Keratinocyte (primary cell): Measurements from ENCODE around the gene URM1. TPM values are rescaled to one million over a fixed set of nuclear protein-coding genes. Genes with fewer than 3 reads are reported as not detected.

Experiments used
- DNase-seq: peaks from one replicate; pipeline ENCODE4 v3.0.0-alpha.2; 2011; ENCODE audit warnings: low read depth, missing footprints, low spot score
- FAIRE-seq: peaks from 2 replicates; lab custom pipeline; 2011; peaks lifted over from hg19 to GRCh38; lab: Jason Lieb, UNC
- H2AFZ ChIP-seq: 2 replicates; pipeline ENCODE4 v1.6.0; 2012; ENCODE audit warnings: low read length, control low read depth, inconsistent platforms; ENCODE audit not compliant: control insufficient read depth
- H3K27ac ChIP-seq: 2 replicates; pipeline ENCODE4 v1.5.1; 2011; ENCODE audit warnings: low read length; ENCODE audit not compliant: control insufficient read depth, insufficient read depth
- H3K27me3 ChIP-seq: 3 replicates; pipeline ENCODE4 v1.6.0; 2011; ENCODE audit warnings: low read length; ENCODE audit not compliant: control insufficient read depth, insufficient read depth; ENCODE audit errors: extremely low read depth
- H3K36me3 ChIP-seq, 2 experiments: 2 replicates in 1 of 2; 3 replicates in 1 of 2; pipeline ENCODE4 v1.5.1; 2011; ENCODE audit warnings: low read length in 2 of 2, mild to moderate bottlenecking in 1 of 2; ENCODE audit not compliant: control insufficient read depth in 2 of 2, insufficient read depth in 2 of 2; ENCODE audit errors: extremely low read depth in 1 of 2
- H3K4me1 ChIP-seq: 3 replicates; pipeline ENCODE4 v1.5.1; 2011; ENCODE audit warnings: low read length; ENCODE audit not compliant: control insufficient read depth, insufficient read depth; ENCODE audit errors: extremely low read depth
- H3K4me2 ChIP-seq: 3 replicates; pipeline ENCODE4 v1.6.0; 2011; ENCODE audit warnings: low read depth, low read length; ENCODE audit not compliant: control insufficient read depth, insufficient read depth; ENCODE audit errors: extremely low read depth
- H3K4me3 ChIP-seq, 3 experiments: fragments of 200-600 bp in 1 of 3; sonication (generic) in 1 of 3; 2 replicates in 2 of 3; 3 replicates in 1 of 3; pipeline ENCODE4 v1.5.1; 2011 to 2016; ENCODE audit warnings: low read length in 3 of 3, mild to moderate bottlenecking in 3 of 3, control low read depth in 2 of 3, inconsistent platforms in 1 of 3, low read depth in 1 of 3, mixed read lengths in 1 of 3, mixed run types in 1 of 3, moderate library complexity in 1 of 3; ENCODE audit not compliant: control insufficient read depth in 2 of 3, insufficient read depth in 2 of 3; ENCODE audit errors: extremely low read depth in 1 of 3
- H3K79me2 ChIP-seq: 2 replicates; pipeline ENCODE4 v1.6.0; 2012; ENCODE audit warnings: low read length; ENCODE audit not compliant: control insufficient read depth, insufficient read depth
- H3K9ac ChIP-seq: 3 replicates; pipeline ENCODE4 v1.6.0; 2011; ENCODE audit warnings: low read length; ENCODE audit not compliant: control insufficient read depth, insufficient read depth; ENCODE audit errors: extremely low read depth
- H3K9me1 ChIP-seq: 3 replicates; pipeline ENCODE4 v1.6.0; 2011; ENCODE audit warnings: low read length; ENCODE audit not compliant: control insufficient read depth, insufficient read depth; ENCODE audit errors: extremely low read depth
- H3K9me3 ChIP-seq: 2 replicates; pipeline ENCODE4 v1.5.1; 2012; ENCODE audit warnings: low read depth, low read length; ENCODE audit not compliant: control insufficient read depth
- H4K20me1 ChIP-seq: 3 replicates; pipeline ENCODE4 v1.6.0; 2011; ENCODE audit warnings: low read length; ENCODE audit not compliant: control insufficient read depth, insufficient read depth; ENCODE audit errors: extremely low read depth
- CTCF ChIP-seq, 3 experiments: IDR thresholded peaks in 1 of 3; conservative IDR thresholded peaks in 1 of 3; optimal IDR thresholded peaks in 1 of 3; 2 replicates in 2 of 3; 3 replicates in 1 of 3; pipeline versions ENCODE3 to v1.5.1; 2011; ENCODE audit warnings: low read length in 3 of 3, mild to moderate bottlenecking in 3 of 3, moderate library complexity in 2 of 3, control low read depth in 1 of 3, inconsistent platforms in 1 of 3; ENCODE audit not compliant: insufficient read depth in 2 of 3; ENCODE audit errors: extremely low read depth in 1 of 3
- EZH2 ChIP-seq: IDR thresholded peaks from one replicate; pipeline ENCODE4 v1.6.1; 2012; ENCODE audit warnings: inconsistent platforms, mild to moderate bottlenecking, low read length, moderate library complexity
- dilution Hi-C: fragments of 300-500 bp; cut with MboI; formaldehyde crosslinking; loops from one replicate; pipeline ENCODE4 v1.7.0; 2020; ENCODE audit warnings: low sequenced_read_pairs; ENCODE audit not compliant: extremely low pct_ligation_motif_present
- polyA plus RNA-seq, 5 experiments: library from polyadenylated mRNA; depleted of rRNA in 3 of 5; stranded (reverse) in 3 of 5; stranded (forward) in 1 of 5; unstranded in 1 of 5; fragments of >200 nt; gene quantifications; 1 replicate in 1 of 5; 2 replicates in 3 of 5; 3 replicates in 1 of 5; pipeline versions ENCODE4 v1.2.1 to v1.2.3, GENCODE V29; 2011 to 2012; ENCODE audit warnings: missing spikeins in 2 of 5, low read depth in 1 of 5, low replicate concordance in 1 of 5

URM1 gene
- polyA plus RNA-seq, 1 donor (not counting 4 experiments of a cell fraction or from before 2014, with no cell fraction given) = 29.1 TPM

- dilution Hi-C loops = no loop called here
- H3K4me3 ChIP-seq = peak within 1 kb of the TSS; percentile 85 to 99 (median 93)
- peaks cover 23% of the 10 kb centered on the region for H3K4me1 ChIP-seq
- peak within 1 kb of the TSS; percentile 100 for H2AFZ ChIP-seq
- H3K9me3 ChIP-seq = no peaks in the 10 kb centered on the region
- peak within 1 kb of the TSS; percentile 95 for H3K27ac ChIP-seq
- no peak for TF ChIP-seq CTCF (optimal IDR thresholded peaks at IDR 0.05 in 1 of 3, IDR thresholded peaks at IDR 0.05 in 1 of 3, conservative IDR thresholded peaks at IDR 0.05 in 1 of 3; ENCODE audit: extremely low read depth in 1 of 3, insufficient read depth in 2 of 3, low read length in 3 of 3)
- TF ChIP-seq EZH2 = no peak
- DNase-seq (no peak), FAIRE-seq (no peak)
- peaks cover 1 to 17% of the 10 kb centered on the region in 2 experiments for H3K36me3 ChIP-seq
- peak within 1 kb of the TSS; percentile 93 for H3K4me2 ChIP-seq
- H3K9ac ChIP-seq = peak within 1 kb of the TSS; percentile 94
- H3K9me1 ChIP-seq = no peaks in the 10 kb centered on the region
- no peaks in the 10 kb centered on the region for H4K20me1 ChIP-seq
- peaks cover 36% of the 10 kb centered on the region for H3K79me2 ChIP-seq
- H3K27me3 ChIP-seq = no peaks in the 10 kb centered on the region
These were observed 48.6 kb upstream of the URM1 start, which contains the start of the genes COQ4 and TRUB2 for GRCh38 chr9:128322404-128323211. TSS of gene COQ4 (plus strand) at chr9:128322839. CDS start at chr9:128322859, 20 bp downstream. TSS of gene TRUB2 (minus strand) at chr9:128322447. CDS start at chr9:128322408, 39 bp downstream.

GRCh38 chr9:128323212-128323730, 47.9 kb upstream of the URM1 start:
- dilution Hi-C loops = no loop called here
- DNase-seq (no peak), FAIRE-seq (no peak)
- Histone ChIP-seq H2AFZ (peak overlapping the region; percentile 100), H3K36me3 (peaks cover 3 to 23% of the 10 kb centered on the region in 2 experiments), H3K9ac (peak overlapping the region; percentile 94), H3K9me1 (peaks cover 4% of the 10 kb centered on the region), H3K4me3 (peak overlapping the region; percentile 85 to 99 (median 93)), H3K9me3 (no peaks in the 10 kb centered on the region), H3K27ac (peak overlapping the region; percentile 95), H3K4me2 (peak overlapping the region; percentile 93), H4K20me1 (no peaks in the 10 kb centered on the region), H3K79me2 (peaks cover 36% of the 10 kb centered on the region), H3K27me3 (no peaks in the 10 kb centered on the region), H3K4me1 (peaks cover 23% of the 10 kb centered on the region)
- TF ChIP-seq EZH2 (no peak), CTCF (optimal IDR thresholded peaks at IDR 0.05 in 1 of 3, IDR thresholded peaks at IDR 0.05 in 1 of 3, conservative IDR thresholded peaks at IDR 0.05 in 1 of 3; ENCODE audit: extremely low read depth in 1 of 3, insufficient read depth in 2 of 3, low read length in 3 of 3) (no peak)
